Psoas muscle (tissue), 8 donors: ENCODE results near the gene DENND2D. TPM values are rescaled to one million over a fixed set of nuclear protein-coding genes. Genes with fewer than 3 reads are reported as not detected.

ENCODE experiments used
- ATAC-seq, 4 donors: fragments of 200-7000 bp; cut with Tn5 transposase; one replicate each; pipeline ENCODE4 v1.9.1; 2020; ENCODE audit warnings: moderate library complexity in 3 of 4, mild to moderate bottlenecking in 2 of 4
- DNase-seq, 2 donors: peaks; one replicate each; pipeline ENCODE4 v3.0.0-alpha.2; 2020
- H3K27ac ChIP-seq: fragments of 200-600 bp; one replicate; pipeline ENCODE4 v1.8.0; 2022
- H3K27me3 ChIP-seq, 3 donors: fragments of 200-600 bp in 1 of 3; one replicate each; pipeline versions ENCODE4 v1.6.1 to v1.8.0; 2013 to 2022; ENCODE audit warnings: low read length in 2 of 3, mild to moderate bottlenecking in 2 of 3, moderate library complexity in 1 of 3; ENCODE audit not compliant: insufficient read depth in 3 of 3
- H3K36me3 ChIP-seq, 2 donors: fragments of 200-600 bp in 1 of 2; one replicate each; pipeline versions ENCODE4 v1.6.1 to v1.8.0; 2013 to 2022; ENCODE audit warnings: low read depth in 1 of 2, mild to moderate bottlenecking in 1 of 2, moderate library complexity in 1 of 2; ENCODE audit not compliant: insufficient read depth in 1 of 2
- H3K4me1 ChIP-seq: fragments of 200-600 bp; one replicate; pipeline ENCODE4 v1.8.0; 2022
- H3K4me3 ChIP-seq: fragments of 200-600 bp; one replicate; pipeline ENCODE4 v1.8.0; 2022; ENCODE audit warnings: mild to moderate bottlenecking
- H3K9me3 ChIP-seq: fragments of 200-600 bp; one replicate; pipeline ENCODE4 v1.8.0; 2022
- WGBS, 3 donors: extraction: QIAGEN DNeasy Blood & Tissue Kit; methylation state at CpG; one replicate each; pipeline versions ENCODE4 v1.1.6 to v1.1.7; 2013; 5-methylcytosine and 5-hydroxymethylcytosine counted together
- intact Hi-C, 2 donors: fragments of 100-400 bp; cut with DNase I; formaldehyde crosslinking; loops; one replicate each; pipeline versions ENCODE4 v1.11.0 to v1.14.2; 2022
- polyA plus RNA-seq, 3 donors: library from polyadenylated mRNA; stranded (reverse); fragments of 200-250 nt; gene quantifications; one replicate each; pipeline ENCODE4 v1.2.3, GENCODE V29; 2013
- total RNA-seq, 4 donors: library from RNA; stranded (reverse); fragmentation: NEBNext Ultra II Directional in 2 of 4; extraction: Animal tissue kit (Norgen Biotek cat#: 25700) in 2 of 4; gene quantifications; one replicate each; pipeline versions ENCODE4 v1.2.1 to v1.2.4, GENCODE V29; 2021 to 2023
- TF ChIP-seq, protein P1 (sequence below): fragments of 200-600 bp; IDR thresholded peaks from one replicate; pipeline ENCODE4 v1.8.0; 2022; ENCODE audit warnings: antibody characterized with exemption
- donor health status: healthy with polysubstance abuse.
- donor health status: DM: no; HTN: no; CAD: no; lungs with moderate emphysema.
- donor health status: Bipolar disorder and iron deficiency.
- donor health status: healthy.
- donor health status: DM: yes; HTN: yes; CAD: no.
- donor health status: DM: no; HTN: no; CAD: no.
- donor health status: DM: no; HTN: no; CAD: no.
- donor health status: DM: yes; HTN: yes; CAD: no.

The DENND2D gene
- total and polyA plus RNA-seq, 7 donors, result 0.31 to 2.1 (median 1.2) TPM

DNA sequence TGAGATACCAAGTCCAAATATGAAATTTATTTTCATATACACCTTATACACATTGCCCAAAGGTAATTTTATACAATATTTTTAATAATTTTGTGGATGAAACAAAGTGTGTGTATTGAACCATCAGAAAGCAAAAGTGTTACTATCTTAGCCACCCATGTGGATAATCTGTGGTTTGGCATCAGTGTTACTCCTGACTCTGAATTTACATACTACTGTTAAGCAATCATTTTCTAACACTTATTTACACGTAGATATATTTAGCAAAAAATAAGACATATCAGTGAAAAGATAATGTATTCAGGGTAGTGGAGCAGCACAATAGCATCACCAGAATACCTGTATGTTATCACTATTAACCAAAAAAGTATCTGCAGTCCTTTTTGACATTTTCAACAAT is 23.8 kb downstream of the DENND2D start:
- Histone ChIP-seq H3K27me3 (no peaks in the 10 kb centered on the region), H3K4me3 (no peak overlapping the region), H3K27ac (no peak overlapping the region), H3K9me3 (no peaks in the 10 kb centered on the region), H3K4me1 (peaks cover 7% of the 10 kb centered on the region), H3K36me3 (peaks cover 0 to 75% of the 10 kb centered on the region in 2 donors)
- intact Hi-C loops, result loop anchor here in 1 of 2 donors (10.0 kb wide), 1 partner anchor 52 kb away; no protein-coding TSS in a partner anchor
- WGBS, 3 donors, result 85 to 93% (median 86%) methylated on average over 1 of the region's 1 CpG
- TF ChIP-seq, protein P1, sequence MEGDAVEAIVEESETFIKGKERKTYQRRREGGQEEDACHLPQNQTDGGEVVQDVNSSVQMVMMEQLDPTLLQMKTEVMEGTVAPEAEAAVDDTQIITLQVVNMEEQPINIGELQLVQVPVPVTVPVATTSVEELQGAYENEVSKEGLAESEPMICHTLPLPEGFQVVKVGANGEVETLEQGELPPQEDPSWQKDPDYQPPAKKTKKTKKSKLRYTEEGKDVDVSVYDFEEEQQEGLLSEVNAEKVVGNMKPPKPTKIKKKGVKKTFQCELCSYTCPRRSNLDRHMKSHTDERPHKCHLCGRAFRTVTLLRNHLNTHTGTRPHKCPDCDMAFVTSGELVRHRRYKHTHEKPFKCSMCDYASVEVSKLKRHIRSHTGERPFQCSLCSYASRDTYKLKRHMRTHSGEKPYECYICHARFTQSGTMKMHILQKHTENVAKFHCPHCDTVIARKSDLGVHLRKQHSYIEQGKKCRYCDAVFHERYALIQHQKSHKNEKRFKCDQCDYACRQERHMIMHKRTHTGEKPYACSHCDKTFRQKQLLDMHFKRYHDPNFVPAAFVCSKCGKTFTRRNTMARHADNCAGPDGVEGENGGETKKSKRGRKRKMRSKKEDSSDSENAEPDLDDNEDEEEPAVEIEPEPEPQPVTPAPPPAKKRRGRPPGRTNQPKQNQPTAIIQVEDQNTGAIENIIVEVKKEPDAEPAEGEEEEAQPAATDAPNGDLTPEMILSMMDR, result no peak
- no peak for DNase-seq
- ATAC-seq, result no peak

DNA sequence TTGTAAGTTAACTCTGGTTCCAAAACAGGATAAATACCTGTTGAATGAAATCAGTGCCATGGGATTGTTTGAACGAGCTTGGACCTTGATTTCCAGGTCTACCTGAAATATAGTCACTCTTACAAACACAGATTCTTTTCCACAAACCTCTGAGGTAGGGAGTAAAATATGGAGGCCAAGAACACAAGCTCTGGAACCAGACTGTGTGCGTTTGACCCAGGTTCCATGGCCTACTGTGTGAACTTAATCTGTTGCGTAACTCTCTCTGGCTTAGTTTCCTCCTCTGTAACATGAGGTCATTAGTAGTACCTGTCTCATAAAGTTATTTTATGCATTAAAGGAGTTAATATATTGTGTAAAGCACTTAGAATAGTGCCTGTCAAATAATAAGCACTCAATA is 25.1 kb downstream of the DENND2D start:
- WGBS, 3 donors, result 79 to 98% (median 84%) methylated on average over 3 of the region's 3 CpGs
- intact Hi-C loops, result loop anchor here in 1 of 2 donors (10.0 kb wide), 1 partner anchor 51 kb away; no protein-coding TSS in a partner anchor
- no peak for ATAC-seq
- Histone ChIP-seq H3K27me3 (no peaks in the 10 kb centered on the region), H3K36me3 (peaks cover 0 to 76% of the 10 kb centered on the region in 2 donors), H3K27ac (no peak overlapping the region), H3K4me1 (peaks cover 7% of the 10 kb centered on the region), H3K9me3 (no peaks in the 10 kb centered on the region), H3K4me3 (no peak overlapping the region)
- TF ChIP-seq, protein P1, result no peak
- DNase-seq, result no peak

DNA sequence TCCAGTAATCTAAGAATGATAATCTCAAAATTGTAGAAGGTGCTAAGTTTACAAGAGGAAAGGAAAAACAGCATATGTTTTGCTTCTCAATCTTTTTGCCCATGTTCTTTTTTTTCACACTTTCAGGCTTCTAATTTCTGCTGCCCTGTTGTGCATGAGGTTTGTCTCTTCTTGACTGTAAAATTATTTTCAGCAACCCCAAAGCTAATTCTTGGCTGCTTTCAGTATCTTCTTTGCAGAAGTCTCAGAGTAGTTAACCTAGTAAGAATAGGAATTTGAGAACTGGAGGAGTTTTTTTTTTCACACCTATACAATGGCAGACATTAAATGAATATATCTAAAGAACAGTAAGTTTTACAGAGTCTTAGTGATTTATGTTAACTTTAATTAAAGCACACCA is 26.4 kb downstream of the DENND2D start:
- no peaks in the 10 kb centered on the region for H3K27me3 ChIP-seq
- H3K36me3 ChIP-seq, result peaks cover 0 to 78% of the 10 kb centered on the region in 2 donors
- H3K4me1 ChIP-seq, result no peaks in the 10 kb centered on the region
- intact Hi-C loops, result loop anchor here in 1 of 2 donors (10.0 kb wide), 1 partner anchor 49 kb away; no protein-coding TSS in a partner anchor
- TF ChIP-seq, protein P1, result no peak
- ATAC-seq (no peak), DNase-seq (no peak)
- no peak overlapping the region for H3K4me3 ChIP-seq
- H3K9me3 ChIP-seq, result no peaks in the 10 kb centered on the region
- H3K27ac ChIP-seq, result no peak overlapping the region

DNA sequence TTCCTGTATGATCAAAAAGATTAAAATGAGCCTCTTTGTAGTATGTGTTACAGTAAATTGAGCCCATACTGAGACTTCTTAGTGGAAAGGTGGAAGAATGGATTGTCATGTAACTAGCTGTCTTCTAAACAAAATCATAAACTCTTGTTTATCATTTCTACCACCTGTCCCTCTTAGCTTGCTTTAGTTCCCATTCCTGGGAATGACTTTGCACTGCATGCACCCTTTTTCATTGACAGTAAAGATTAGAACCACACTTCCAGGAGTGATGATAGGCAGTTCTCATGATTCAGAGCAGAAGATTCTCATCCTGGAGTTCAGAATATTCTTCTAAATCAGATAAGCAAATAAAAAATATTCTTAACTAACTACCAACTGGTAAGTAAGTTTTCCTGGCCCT is 28.0 kb downstream of the DENND2D start:
- no peak overlapping the region for H3K27ac ChIP-seq
- no peak for ATAC-seq
- H3K4me1 ChIP-seq, result no peaks in the 10 kb centered on the region
- DNase-seq, result no peak
- intact Hi-C loops, result loop anchor here in 1 of 2 donors (10.0 kb wide), 1 partner anchor 48 kb away; no protein-coding TSS in a partner anchor
- peaks cover 0 to 78% of the 10 kb centered on the region in 2 donors for H3K36me3 ChIP-seq
- no peaks in the 10 kb centered on the region for H3K9me3 ChIP-seq
- H3K4me3 ChIP-seq, result no peak overlapping the region
- H3K27me3 ChIP-seq, result no peaks in the 10 kb centered on the region
- TF ChIP-seq, protein P1, result no peak

DNA sequence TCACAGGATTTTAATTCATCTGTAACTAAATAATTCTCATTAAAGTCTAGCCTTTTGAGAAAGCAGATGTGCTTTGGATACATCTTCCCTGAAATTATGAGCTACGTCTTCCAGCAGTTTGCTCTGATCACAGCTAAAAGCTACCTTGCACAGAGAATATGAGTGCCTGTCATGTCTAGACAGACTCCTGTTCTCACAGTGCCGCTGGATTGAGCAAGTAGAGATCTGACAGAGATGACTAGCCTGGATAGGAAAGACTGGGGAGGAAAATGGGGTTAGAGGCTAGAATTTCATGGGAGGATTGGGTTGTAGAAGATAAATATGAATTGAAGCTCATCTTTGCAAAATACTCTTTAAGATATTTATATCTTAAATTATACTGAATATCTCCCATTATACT is 36.3 kb downstream of the DENND2D start:
- WGBS, 3 donors, result 93 to 97% (median 94%) methylated on average over 2 of the region's 2 CpGs
- no peak for DNase-seq
- intact Hi-C loops, result no loop called here
- Histone ChIP-seq H3K36me3 (peaks cover 2 to 67% of the 10 kb centered on the region in 2 donors), H3K9me3 (no peaks in the 10 kb centered on the region), H3K4me1 (no peaks in the 10 kb centered on the region), H3K4me3 (no peak overlapping the region), H3K27ac (no peak overlapping the region), H3K27me3 (no peaks in the 10 kb centered on the region)
- no peak for ATAC-seq
- TF ChIP-seq, protein P1, result no peak
